ENCODE results near the gene GPD1L.

GPD1L gene

DNA sequence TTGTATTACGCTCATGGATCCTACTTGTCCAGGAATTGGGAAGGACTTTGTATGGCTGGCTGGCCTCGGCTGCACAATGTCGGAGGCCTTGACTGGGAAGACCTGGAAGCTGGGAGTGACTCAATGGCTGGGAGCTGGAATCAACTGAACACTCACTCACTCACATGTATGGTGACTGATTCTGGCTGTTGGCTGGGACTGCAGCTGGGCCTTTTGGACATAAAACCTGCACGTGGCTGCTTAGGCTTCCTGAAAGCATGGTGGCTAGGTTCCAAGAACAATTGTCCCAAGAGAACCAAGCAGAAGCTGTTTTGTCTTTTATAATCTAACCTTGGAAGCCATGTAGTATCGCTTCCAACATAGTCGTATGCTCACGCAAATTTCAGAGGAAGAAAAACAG, 94.1 kb downstream of the GPD1L start:
- no peak overlapping the region for H3K27ac ChIP-seq
- TF ChIP-seq, protein P1, sequence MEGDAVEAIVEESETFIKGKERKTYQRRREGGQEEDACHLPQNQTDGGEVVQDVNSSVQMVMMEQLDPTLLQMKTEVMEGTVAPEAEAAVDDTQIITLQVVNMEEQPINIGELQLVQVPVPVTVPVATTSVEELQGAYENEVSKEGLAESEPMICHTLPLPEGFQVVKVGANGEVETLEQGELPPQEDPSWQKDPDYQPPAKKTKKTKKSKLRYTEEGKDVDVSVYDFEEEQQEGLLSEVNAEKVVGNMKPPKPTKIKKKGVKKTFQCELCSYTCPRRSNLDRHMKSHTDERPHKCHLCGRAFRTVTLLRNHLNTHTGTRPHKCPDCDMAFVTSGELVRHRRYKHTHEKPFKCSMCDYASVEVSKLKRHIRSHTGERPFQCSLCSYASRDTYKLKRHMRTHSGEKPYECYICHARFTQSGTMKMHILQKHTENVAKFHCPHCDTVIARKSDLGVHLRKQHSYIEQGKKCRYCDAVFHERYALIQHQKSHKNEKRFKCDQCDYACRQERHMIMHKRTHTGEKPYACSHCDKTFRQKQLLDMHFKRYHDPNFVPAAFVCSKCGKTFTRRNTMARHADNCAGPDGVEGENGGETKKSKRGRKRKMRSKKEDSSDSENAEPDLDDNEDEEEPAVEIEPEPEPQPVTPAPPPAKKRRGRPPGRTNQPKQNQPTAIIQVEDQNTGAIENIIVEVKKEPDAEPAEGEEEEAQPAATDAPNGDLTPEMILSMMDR (conservative IDR thresholded peaks at IDR 0.05), result no peak
- no peak for TF ChIP-seq ZFX (IDR thresholded peaks at IDR 0.05)

DNA sequence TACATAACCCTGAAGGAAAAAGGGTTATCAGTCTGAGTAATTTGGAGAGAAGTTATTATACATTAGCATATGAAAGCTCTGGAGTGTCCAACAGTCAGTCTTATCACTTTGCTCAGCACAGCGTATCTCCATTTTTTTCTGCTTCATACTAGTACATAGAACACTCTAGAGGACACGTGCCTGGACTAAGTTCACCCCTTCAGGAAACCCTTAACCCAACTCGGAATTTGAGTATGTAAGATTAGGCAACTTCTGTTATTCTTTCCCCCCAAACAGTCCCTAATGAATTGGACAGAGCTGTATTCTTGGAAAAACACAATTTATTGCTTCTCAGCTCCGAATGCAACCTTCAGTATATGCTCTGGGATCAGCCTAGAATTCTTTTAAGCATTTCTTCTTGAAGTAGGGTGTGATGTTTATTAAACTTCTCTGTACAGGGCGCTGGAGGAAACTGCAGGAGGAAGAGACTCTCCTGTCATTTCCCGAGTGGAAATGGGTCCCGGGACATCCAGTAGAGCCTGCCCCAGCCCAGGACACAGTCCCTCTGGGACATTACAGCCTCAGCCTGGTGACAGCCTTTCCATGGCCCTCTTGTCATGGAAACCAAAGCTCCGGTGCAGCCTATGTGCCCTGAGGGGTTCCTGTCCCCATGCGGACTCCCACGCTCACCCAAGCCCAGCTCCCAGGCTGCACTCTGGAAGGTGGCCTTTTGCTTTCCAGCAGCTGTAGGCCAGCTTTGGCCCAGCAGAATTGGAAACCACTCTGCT, 94.8 kb downstream of the GPD1L start:
- no peak for TF ChIP-seq ZFX (IDR thresholded peaks at IDR 0.05)
- TF ChIP-seq, protein P1 (conservative IDR thresholded peaks at IDR 0.05), result no peak
- no peak overlapping the region for H3K27ac ChIP-seq

DNA sequence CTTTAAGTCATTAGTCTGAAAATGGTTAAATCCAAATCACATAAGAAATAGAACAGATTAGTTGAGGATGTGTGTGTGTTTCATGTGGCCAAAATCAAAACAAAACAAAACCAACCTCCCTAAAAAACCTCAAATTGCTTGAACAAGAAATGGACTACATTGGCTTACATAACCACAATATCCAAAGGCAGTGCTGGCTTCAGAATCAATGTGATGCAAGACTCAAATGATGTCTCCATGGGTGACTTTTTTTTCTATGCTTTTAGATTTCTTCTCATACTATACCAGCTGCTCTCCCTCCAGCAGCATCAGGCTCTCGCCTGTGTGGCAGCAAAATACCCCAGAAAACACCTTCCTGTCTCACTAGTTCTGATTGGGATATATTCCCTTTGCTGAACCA, 96.1 kb downstream of the GPD1L start:
- TF ChIP-seq, protein P1 (conservative IDR thresholded peaks at IDR 0.05), result no peak
- no peak for TF ChIP-seq ZFX (IDR thresholded peaks at IDR 0.05)
- H3K27ac ChIP-seq, result no peak overlapping the region

DNA sequence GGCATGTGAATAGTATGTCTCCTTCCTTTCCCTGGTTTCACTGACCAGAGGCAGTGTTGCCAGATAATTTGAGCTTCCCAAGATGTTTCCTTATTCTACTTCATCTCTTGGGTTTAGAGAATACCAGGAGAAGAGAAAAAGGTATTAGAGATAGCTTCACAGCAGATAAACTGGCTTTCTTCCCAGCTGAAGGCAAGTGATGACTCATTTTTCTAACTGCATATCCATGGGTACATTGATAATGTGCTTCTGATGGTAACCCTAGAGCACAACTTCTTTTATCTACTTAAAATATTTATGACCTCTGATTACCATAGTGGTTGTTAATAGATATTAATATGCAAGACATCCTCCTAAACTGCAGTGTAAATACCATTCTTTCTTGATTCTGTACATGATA, 97.4 kb downstream of the GPD1L start:
- TF ChIP-seq ZFX (IDR thresholded peaks at IDR 0.05), result no peak
- TF ChIP-seq, protein P1 (conservative IDR thresholded peaks at IDR 0.05), result no peak
- no peak overlapping the region for H3K27ac ChIP-seq

DNA sequence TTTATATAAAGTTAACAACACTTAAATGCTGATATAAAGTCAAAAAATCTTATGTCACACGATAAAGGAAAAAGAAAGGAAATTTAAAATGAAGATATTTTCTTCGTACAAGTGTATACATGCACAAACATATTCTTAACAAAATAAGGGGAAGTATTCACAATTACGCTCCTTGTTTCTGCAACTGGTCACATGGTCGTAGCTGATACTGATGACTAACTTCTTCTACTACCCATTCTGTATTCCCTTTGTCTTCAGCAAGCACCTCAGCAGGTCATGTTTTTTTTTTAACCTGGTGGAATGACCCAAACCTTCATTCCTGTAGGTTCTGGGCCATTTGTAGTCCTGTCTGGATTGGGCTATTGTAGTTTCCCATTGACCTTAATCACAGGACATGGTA, 102.0 kb downstream of the GPD1L start:
- H3K27ac ChIP-seq, result no peak overlapping the region
- no peak for TF ChIP-seq ZFX (IDR thresholded peaks at IDR 0.05)
- TF ChIP-seq, protein P1 (conservative IDR thresholded peaks at IDR 0.05), result no peak

DNA sequence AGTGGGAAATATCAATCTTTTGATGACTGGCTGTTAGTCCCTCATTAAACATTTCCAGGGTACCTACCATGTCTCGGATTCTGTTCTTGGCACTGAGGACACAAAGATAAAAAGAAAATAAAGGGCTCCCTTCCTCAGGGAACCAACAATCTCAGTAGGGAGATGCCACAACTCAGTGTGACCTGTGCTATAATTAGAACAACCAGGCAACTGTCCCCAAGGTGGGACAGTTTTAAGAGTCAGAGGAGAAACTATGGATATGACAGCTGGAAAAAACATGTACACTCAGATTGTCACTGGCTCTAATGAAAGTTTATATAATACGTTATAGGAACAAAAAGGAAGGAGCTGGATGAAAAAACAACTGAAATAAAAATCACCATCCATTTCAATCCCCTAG, 108.8 kb downstream of the GPD1L start:
- H3K27ac ChIP-seq, result no peak overlapping the region
- TF ChIP-seq, protein P1 (conservative IDR thresholded peaks at IDR 0.05), result no peak
- no peak for TF ChIP-seq ZFX (IDR thresholded peaks at IDR 0.05)

DNA sequence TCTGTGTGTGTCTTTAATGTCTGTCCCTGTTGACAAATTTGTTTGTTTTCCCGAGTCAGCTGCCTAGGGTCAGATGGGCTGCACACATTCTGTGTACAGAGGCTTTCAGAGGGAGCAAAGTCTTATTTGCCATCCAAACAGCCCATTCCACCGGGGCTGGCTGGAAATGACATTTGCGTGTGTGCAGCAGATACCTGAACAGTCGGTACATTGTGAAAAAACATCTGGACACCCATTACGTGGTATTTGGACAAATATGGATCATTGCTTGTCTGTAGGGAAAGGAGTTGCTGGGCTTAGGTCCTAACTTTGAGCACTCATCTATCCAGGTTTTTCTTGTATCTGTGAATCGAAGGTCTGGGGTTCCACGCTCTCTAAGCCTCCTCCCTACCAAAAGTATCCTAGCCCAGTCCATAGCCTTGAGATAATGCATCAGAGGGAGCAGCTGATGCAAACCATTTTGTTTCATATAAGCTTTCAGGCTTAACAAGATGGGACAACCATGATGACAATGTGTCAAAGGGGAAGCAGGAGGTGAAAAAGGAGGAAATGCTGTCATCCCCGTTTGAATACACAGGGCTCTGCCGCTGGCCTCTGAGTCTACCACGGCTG, 109.9 kb downstream of the GPD1L start:
- TF ChIP-seq, protein P1 (conservative IDR thresholded peaks at IDR 0.05), result no peak
- TF ChIP-seq ZFX (IDR thresholded peaks at IDR 0.05), result no peak
- no peak overlapping the region for H3K27ac ChIP-seq

All from C4-2B (cell line).